HK-2 (cell line): ENCODE measurements around the gene ZNF285.
A peak's percentile ranks its signal among the peaks of the same experiment; 100 is the strongest.
"Not testable (repeated sequence)": the region's sequence is repeated elsewhere in the genome, so short reads cannot be mapped to it uniquely, and the experiment has no call there.

Experiments
- DNase-seq: peaks from one replicate; pipeline ENCODE4 v3.0.0-alpha.2; 2018; ENCODE audit not compliant: unreplicated experiment

ZNF285 gene

DNA sequence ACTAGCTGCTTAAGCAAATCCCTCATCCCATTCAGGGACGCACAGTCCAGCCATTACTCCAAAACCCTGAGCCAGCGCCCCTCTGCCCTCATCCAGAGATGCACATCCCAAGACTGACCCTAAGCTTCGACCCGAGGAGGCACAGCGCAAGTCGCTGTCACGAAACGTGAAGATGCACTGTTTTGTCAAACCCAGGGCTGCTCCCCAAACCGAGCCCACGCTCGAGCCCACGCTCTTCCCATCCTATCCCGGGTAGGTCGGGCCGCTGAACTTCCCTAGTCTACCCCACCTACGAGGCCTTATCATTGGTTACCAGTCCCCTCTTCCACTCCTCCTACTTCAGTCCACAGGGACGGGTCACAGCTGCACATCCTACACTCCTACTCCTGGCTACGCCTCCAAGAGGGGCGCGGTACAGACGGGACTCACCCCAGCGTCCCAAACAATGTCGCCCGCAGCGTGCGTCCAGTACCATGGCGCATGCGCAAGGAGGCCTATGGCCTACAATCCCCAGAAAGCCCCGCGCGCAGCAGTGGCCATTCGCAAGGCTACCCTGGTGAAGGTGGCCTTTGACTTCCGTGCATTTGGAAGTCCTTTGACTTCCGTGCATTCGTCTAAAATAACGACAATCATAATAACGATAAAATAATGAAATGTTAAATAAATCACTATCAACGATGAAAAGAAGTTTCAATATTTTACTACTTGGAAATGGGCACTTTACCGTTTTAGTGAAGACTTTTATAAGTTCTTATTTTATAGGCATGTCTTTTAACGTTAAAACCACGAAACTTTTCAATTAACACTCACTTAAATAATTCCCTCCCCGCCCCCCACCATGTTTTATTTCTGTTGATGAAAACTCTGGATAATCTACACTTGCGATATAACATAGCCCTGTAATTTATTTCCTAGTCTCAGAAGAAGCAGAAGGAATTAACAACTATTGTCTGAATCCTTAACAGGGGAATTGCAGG is at the start of gene ZNF285:
ZNF285 (minus strand) TSS at position 470 of the 977 bp plus-strand sequence. CDS start 4,395 bp downstream, outside the sequence.
- peak; percentile 97 for DNase-seq

DNA sequence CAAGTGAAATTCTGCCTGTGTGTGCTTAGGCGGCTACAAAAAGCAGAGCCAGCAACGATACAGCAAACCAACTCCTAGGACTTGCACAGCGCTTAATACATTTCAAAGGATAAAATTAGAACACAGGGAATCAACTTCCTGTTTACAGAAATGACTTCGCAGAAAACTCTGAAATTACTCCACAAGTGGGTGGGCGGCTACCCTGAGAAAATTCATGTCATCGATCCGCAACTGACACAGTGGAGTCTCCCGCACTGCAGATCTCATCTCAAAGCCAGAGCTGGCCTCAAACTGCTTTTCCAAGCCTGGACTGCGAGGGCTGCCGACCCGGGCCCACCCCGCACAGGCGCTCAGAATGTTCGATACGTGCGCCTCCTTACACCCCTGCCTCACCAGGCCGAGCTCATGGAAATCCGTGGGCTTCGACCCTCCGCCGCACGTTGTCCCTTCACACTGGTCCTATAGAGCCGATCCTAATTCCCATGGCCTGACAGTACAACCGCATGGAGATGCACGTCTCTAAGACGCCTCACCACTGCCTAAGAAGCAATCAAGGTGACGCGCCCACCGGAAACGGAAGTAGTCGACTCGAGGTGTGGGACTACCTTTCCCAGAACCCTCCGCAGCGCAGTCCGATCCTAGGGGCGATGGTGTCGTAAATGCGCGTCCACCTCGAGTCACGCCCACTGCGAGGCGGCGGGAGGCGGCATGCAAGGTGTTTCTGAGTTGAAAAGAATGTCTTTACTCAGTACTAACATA is 46.7 kb upstream of the ZNF285 start, which contains the start of gene ZNF229:
ZNF229 (minus strand) TSS at position 557 of the 759 bp plus-strand sequence. CDS start 5,625 bp downstream, outside the sequence.
- peak; percentile 92 for DNase-seq

DNA sequence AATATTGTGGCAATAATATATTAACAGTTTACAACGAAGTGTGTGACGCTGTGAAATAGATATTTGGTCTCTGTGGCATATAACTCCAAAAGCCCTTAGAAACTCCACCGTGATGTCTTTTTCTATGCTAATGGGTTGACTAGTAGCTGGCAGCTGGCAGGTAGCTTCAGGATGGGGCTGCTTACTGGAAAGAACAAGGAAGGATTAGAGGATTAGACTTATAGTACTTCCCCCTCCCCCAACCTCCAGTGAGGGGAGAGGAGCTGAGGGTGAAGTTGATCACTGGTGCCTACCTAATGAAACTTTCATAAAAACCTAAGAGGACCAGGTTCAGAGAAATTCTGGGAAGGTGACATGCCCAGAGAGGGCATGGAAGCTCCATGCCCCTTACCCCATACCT is 37.0 kb upstream of the ZNF285 start:
- DNase-seq, result no peak

DNA sequence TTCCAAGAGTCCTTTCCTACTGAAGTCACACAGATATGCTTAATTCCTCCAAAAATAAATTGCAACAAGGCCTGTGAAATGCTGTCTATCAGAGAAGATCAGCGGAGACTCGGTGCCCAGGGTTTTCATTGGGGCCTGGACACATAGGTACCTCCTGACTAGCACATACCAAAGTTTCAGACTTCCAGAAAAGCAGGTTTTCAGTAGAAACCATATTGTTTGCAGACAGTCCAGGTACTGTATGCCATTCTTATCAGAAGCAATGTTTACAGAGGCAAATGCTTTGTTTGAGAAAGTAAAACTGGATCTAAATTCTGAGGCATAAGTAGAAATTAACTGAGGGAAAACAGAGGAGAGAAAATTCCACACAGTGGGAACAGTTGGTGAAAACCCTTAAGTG is 34.0 kb upstream of the ZNF285 start:
- no peak for DNase-seq

DNA sequence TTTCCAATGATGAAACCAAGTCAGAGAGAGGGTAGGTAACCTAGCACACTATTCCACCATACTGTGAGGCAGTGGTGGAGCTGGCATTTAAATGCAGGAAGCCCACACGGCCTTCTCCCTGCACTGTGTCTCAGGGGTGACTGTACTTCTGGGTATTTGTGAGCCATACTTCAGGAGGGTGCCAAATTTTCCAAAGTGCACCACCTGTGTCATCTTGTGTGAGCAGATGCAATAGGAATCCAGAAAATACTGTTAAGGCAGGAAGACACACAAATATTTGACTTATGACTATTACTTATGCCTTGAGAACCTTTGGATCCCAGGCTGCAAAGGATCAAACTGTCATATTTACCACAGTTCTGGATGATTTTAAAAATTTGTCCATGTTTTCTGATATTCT is 29.5 kb upstream of the ZNF285 start:
- DNase-seq, result no peak

DNA sequence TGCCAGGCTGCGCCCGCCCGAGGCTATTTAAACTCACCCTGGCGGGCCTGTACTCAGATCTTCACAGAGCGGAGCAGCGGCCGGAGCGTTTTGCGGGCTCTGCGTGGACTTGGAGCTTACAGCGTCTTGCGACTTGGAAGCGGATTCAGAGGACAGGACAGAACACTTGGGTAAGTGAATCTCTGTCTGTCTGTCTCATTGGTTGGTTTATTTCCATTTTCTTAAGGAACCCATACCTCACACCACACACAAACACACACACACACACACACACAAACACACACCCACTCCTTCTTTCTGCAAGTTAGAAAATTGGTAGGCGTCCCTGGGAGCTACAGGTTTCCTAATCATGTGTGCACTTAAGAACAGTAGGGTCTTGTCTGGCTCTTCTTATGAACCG is 14.1 kb upstream of the ZNF285 start:
- not testable (repeated sequence) for DNase-seq

DNA sequence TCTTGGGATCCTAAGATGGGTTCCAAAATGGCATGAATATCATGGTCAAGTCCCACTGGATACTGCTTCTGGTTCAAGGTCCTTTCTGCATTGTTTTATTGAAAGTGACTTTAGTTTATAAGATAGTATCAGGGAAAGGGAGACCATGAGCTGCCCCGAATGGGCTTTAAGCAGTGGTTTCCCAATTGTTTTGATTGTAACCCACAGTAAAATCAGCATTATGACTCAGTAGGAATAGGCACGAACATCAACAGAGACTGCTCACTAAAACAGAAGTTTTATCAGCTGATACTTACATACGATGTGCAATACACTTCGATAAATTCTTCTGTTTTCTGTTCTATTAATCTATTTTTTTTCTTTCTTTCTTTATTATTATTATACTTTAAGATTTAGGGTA is 12.1 kb downstream of the ZNF285 start:
- DNase-seq, result not testable (repeated sequence)

DNA sequence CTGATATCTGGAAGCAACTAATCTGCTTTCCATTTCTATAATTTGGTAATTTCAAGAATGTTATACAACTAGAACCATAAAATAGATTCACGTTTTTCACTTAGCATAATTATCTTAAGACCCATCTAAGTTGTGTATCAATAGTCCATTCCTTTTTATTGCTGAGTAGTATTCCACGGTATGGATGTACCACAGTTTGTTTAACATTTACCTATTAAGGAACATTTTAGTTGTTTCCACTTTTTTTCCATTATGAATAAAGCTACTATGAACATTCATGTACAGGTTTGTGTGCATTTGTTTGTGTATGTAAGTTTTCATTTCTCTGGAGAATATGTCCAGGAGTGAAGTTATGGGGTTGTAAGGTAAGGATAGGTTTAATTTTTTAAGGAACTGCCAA is 26.6 kb downstream of the ZNF285 start:
- no peak for DNase-seq

DNA sequence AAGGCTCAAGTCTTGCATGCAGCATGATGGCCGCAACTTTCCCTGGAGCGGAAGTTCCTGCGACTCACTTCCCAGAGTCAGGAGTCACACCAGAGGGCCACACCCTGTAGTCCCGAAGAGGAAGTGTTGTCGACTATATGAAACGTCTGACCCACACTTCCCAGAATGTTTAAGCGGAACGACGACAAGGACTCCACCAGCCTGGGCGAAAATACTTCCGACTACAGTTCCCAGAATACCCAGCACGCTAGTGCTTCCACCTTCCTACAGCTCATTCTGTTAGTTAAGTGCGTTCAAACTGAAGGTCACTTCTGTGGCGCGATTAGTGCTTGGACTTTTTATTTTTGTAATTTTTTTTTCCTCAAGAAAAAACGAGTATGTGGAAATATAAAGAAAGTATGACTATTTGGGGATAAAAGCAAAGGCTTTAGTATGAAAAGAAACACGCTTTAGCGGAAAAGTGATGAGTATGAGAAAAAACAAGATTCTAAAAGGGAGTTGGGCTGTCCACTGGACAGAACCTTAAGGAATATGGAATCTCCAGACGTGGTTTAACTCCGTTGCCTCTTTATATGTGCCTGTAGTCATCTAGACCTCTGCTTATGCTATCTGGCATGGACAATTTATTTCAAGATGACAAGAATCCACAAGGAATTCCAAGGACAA is 29.5 kb downstream of the ZNF285 start:
- no peak for DNase-seq

DNA sequence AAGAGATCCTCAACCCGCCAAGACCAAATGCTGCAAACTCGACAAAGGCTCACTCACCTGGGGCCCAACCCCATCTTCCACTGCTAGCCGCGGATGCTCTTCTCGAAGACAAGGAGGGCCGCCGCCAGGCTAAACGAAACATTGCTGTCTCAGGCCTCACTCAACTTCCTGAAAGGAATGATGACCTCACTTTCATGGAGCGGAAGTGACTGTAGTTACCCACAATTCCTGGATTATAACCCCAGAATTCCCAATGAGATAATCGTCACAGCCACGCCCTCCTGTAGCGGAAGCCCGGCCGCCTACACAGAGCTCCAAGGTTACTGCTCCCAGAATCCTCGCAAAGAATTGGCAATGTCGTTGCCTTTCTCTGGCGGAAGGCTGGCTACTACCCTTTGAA is 34.4 kb downstream of the ZNF285 start:
- DNase-seq, result no peak

DNA sequence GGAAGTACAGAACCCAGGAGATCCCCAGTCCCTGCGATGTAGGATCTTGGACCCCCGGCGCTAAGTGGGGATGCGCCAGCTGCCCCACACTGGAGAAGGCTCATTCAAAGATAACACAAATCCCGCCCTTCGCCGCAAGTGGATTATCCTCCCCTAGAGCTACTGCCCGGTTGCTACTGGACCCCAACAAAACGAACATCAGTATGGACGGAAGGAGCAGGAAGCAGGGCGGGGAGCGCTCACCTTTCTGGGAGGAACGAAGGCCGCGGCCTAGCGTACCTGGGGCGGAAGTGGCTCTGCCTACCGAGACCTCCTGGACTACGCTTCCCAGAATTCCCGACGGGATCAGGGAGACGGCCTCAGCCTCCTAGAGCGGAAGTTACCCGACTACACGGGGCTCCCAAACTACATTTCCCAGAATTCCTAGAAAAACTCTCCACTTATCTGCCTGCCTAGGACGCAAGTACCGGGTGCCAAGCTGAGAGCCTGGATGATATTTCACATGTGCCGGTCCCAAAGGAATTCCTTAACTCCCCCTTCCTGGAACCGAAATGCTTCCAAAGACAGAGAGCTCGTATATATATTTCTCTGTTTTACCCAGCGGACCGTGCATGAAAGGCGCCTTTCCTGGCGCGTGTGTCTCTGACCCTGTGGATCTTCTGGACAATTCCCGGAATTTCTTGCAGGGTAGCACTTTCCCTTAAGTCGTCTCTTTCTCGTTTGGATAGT is 44.9 kb downstream of the ZNF285 start, which contains the start of gene ZNF112:
ZNF112 (minus strand) TSS at position 298 of the 729 bp plus-strand sequence. CDS start 16,141 bp downstream, outside the sequence.
- peak; percentile 86 for DNase-seq

DNA sequence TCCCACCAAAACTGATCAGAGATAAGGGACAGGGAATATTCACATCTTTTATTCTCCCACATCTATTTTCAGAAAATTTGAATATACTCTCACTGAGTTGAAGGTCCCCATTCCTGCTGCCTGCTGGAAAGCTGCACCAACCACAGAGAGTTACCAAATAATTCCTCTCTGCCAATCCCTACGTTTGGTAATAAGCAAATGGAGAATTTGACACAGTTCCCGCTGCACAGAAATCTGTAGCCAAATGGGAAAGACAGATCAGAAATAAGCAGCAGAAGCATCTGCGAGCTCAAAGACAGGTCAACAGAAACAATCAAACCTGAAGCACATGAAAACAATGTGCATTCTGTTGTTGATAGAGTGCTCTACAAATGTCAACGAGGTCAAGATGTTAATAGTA is 54.9 kb downstream of the ZNF285 start:
- no peak for DNase-seq

DNA sequence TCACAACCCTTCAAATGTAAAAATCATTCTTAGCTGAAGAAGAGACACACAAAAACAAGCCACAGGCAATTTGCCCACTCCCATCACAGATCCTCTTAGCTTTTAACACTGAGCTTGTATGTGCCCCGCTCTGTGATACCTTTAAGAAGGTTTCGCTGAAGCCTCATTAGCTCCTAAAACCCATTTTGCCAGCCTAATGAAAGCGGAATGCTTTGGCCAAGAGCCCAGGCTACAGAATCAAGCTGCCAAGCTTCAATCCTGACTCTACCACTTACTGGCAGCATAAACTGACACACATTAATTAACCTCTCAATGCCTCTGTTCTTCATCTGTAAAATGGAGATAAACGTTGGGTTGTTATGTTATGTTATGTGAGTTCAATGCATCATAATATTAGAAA is 55.4 kb downstream of the ZNF285 start:
- DNase-seq, result no peak

DNA sequence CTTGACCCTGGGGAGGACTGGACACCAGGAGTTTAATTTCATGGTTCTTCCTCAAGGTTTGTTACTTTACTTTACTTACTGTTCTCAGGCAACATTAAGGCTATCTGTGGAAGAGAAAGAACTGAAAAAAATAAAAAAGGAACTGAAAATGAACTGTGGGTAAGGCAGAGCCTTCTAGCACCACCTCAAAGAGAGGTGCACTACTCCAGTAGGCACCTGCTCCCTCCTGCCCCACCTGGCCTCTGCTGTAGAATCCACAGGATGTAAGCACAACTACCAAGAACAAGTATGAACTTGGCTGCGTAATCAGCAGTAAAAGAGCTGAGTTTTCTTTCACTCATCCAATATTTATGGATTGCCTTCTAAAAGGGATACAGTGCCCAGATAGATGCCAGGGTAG is 57.2 kb downstream of the ZNF285 start:
- no peak for DNase-seq

DNA sequence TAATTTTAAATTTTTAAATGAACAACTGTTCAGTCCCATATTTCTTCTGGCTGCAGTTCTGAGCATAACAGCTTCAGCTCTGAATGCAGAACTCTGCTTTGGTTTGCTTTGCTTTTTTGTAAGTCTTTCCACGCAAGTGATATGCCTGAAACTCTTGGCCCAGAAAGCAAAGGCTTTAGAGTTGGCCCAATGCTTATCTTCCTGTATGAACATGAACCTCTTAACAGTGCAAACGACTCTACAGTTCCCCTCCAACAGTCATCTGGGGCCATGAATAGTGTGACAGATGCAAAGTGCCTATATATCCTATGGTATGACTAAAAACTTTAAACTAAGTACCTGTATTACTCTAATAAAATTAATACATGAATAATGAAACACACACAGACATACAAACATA is 59.6 kb downstream of the ZNF285 start:
- DNase-seq, result no peak

DNA sequence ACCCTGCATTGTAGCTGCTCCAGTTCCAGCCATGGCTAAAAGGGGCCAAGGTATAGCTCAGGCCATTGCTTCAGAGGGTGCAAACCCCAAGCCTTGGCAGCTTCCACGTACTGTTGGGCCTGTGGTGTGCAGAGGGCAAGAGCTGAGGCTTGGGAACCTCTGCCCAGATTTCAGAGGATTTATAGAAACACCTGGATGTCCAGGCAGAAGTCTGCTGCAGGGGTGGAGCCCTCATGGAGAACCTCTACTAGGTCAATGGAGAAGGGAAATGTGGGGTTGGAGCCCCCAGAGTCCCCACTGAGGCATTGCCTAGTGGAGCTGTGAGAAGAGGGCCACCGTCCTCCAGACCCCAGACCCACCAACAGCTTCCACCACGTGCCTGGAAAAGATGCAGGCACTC is 66.8 kb downstream of the ZNF285 start:
- not testable (repeated sequence) for DNase-seq
